HG03571 (cell line): Measurements from ENCODE around the gene BMPER.

ENCODE experiments used
- ATAC-seq: cut with Tn5 transposase; IDR thresholded peaks from one replicate; pipeline ENCODE4 v1.9.1; 2021; ENCODE audit not compliant: unreplicated experiment

Gene BMPER

DNA sequence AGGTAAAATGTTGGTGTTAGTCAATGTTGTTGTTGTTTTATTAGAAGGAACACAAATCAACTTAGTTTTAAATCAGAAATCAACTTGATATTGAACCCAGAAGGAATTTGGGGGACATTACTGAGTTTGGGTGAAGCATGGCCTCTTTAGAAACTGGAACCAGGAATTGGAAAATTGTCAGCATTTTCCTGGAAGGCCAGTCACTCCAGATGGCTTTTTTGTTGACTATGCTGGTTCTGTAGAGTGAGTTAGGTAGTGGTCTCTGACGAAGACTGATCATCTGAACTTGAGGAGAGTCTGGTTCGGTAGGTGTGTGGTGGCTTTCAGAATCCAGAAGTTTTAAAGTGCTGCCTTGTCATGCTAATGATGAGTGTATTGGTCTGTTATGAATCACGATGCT lies 111.5 kb downstream of the BMPER start:
- no peak for ATAC-seq

DNA sequence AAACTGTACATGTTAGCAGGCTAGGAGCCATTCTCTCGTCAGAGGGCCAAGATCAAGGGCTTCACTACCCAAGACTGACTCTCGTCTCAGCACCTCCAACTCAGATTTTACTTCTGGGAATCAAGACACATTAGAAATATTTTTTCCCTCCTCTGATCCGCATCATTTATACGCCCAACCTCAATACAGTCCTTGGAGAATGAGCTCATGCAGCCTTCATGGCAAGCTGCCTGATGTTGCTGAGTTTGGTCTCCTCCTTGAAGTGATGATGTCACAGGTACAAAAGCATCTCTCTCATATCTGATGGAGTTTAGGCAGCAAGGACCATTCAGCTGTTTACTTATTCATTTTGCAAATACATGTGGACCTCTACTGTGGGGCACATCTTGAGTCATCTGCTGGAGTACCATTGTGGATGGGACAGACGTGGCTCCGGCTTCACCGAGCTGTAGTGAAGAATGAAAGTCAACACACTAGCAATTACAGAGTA lies 114.0 kb downstream of the BMPER start:
- no peak for ATAC-seq

DNA sequence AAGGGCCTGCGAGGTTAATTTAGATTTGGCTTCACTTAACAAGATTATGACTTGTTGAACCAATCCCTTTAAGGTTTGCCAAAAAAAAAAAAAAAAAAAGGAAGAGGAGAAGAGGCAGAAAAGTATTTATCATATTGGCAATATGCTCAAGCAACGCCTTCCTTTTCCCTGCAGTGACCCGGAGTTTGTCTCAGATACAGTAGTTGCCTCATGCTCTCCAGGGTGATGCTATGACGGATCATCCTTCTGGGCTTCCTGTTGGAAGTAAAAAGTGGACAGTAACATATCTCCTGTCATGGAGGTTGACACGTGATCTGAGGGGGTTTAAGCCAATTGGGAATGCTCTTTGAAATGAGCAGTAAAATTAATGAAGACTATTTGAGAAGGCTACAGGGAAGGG lies 117.3 kb downstream of the BMPER start:
- ATAC-seq = no peak

DNA sequence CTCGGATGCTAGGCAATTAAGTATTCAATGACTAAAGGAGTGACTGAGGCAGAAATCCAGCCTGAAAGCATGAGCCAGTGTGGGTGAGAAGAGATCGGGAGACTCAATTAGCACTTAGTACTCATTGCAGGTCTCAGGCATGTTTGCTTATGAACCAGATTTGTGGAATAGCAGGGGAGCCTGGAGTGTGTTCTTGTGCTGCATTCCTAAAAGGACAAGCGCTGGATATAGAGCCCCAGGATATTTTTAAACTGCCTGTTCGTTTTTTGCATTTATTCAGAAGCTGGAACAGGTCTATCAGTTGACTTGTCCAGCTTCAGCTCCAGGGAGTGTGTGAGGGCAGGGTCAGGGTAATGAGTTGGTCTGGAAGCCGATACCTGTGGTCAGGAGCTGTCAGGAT lies 120.3 kb downstream of the BMPER start:
- no peak for ATAC-seq

DNA sequence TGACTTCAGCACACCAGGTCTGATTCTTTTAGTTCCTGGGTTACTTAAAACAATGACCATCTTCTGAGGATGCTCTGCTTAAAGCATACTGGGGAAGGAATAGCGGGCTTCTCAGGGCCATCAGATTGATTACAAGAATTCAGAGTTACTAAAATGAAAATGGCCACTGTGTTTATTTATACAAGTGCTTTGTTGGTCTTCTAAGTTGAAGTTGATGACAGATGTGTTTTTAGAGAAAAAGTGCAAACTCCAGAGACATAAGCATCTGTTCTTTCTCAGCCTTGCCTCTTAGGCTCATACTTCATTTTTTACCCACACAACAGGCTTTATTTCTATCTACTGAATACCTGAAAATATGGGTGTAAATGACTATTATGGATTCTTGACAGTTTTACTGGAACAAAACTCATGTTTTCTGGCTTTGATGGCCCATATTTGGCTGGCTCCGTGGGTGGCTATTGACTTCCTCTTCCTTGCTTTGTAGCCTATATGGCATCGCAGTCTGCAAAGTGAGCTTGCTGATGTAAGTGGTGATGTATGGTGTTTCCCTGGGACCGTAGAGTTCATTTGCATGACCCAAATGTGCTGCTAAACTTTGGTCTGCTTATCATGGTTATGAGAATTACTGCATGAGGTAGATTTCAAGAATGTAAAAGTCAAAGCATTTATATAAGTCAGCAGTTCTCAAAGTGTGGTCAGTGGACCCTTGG lies 121.3 kb downstream of the BMPER start:
- no peak for ATAC-seq

DNA sequence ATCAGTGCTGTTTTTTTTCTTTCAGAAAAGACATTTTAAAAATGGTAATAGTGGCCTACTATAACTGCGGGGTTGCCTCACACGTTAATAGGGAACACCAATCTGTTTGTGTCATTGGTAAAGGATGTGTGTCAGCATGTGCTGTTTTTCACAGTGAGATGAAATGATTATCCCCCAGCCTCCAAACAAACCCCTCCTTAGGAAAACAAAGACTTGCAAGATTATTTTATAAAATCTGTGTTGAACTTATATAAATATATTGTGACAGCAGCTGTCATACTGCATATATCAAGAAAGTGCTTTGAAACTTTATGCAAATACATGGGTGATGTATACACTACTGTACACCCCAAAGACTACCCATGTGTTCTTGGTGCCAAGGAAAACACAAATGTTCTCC lies 125.8 kb downstream of the BMPER start:
- ATAC-seq = no peak

DNA sequence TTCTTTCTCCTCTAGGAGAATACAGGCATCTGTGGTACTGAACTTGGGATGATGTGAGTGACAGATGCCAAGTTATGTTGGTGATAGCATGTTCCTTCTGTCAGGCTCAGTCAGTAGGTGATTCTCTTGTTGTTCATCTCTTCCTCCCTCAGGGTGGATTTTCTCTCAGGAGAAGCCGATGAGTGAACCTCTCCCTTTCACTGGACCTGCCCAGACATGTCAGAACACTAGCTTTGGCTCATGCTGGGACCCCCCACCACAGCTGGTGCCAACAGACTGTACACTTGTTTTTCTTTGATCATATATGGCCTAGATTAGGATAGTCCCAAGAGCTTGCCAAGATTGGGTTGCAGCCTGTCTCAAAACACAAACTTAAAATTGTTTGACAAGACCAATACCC lies 129.4 kb downstream of the BMPER start:
- ATAC-seq = no peak

DNA sequence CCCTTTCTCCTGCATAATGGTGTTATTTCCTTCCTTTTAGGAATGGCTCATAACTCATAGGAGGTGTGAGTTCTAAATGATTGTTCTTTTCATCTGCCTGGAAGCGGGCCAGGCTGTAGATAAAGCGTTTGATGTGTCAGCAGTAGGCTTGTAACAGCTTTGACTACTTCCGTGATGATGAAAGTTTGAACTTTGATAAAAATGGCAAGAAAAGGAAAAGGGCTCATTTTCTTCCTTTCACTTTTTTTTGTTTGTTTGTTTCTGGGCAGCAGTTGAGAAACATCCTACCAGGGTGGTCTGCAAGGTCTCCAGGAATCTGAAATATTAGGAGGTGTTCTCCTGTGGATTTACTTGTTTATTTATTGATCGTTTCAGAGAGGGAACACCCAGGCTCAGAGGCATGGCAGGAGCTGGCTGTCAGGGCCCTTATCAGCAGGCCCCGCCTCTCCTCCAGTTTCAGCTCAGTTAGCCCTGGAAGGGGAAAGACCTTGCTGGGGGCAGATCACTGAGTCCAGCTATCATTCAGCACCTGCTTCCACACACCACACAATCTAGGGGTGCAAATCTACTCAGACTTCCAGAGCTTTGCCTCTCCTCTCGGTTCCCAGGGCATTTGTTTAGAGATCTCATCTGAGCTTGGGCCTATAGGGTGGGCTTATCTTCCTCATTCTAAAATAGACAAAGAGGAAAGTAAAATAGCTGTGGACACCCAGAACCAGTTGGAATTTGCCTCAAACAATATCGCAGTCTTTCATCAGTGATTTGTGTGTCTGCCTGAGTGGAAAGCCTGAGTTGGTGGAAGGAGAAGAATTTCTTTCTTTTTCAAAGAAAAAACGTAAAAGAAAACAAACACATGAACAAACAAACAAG lies 130.9 kb downstream of the BMPER start:
- ATAC-seq = no peak

DNA sequence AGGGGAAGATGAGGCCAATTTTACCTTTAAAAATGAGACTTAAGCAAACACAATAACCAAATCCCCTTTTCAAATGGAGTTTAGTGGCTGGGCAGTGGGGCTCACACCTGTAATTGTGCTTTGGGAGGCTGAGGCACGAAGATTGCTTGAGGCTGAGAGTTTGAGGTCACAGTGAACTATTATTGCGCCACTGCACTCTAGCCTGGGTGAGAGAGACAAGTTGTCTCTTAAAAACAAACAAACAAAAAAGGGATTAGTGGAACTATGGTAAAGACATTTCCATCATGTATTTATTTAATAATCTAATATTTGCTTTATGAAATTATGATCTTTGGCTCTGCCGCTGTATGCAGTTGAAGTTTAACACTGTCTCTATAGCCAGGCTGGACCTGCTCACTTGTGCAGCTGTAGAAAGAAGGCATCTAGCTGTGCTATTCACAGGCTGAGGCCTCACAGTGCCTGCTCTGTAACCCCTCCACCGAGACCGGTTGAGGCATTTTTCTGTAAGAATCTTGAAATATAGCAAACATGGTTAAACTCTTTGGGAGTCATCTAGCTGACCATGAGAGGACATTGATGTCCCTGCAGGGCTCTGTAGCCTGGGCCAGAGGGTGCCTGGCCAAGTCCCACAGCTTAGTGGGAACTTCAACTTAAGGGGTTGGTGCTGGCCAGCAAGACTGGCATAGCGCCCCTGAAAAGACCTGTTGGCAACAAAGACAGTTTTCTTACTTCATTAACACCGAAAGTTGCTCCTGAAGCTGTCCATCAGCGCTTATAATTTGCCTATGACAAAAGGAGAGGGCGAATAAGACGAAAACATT lies 131.8 kb downstream of the BMPER start:
- ATAC-seq = no peak

DNA sequence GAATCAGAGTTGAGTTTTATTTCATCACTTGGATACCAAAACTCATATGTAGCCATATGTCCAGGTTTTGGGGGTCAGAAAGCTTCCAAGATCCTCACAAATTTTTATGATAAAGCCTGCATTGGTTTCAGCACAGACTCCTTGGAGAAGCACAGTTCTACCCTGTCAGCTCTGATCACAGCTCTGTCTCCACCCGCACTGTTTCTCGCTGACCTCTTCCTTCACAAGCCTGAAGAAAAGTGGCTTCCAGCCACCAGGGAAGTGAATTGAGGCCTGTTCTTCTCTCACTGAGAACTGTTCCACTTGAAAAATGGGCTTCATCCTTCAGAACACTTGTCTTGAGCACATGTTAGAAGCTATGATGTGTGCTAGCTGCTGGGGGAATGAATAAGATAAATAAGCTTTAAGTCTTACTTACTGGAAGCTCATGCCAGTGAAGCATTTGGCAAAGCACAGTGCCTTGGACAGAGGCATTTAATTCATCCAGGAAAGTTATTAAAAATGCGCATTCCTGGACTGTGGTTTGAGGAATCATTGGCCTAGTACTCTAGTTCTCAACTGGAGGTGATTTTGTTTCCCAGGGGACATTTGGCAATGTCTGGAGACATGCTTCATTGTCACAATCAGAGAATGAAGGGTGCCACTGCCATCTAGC lies 133.6 kb downstream of the BMPER start:
- ATAC-seq = no peak

DNA sequence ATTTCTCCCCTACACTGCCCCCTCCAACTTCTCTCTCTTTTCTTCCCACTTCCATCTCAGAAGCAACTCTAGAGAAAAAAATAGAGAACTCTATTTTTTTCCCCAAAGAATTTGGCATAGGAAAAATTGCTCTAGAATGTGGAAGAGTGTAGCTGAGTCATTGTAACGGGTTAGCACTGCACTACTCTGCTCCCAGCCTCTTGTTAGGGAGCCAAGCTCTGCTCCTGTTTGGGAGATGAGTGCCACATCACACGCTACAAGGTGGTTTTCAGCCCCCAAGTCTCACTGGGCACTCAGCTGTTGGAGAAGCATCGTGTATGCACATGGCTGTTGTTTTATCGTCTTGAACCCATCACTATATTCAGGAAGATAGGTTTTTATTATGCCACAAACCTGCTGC lies 136.4 kb downstream of the BMPER start:
- ATAC-seq = no peak

DNA sequence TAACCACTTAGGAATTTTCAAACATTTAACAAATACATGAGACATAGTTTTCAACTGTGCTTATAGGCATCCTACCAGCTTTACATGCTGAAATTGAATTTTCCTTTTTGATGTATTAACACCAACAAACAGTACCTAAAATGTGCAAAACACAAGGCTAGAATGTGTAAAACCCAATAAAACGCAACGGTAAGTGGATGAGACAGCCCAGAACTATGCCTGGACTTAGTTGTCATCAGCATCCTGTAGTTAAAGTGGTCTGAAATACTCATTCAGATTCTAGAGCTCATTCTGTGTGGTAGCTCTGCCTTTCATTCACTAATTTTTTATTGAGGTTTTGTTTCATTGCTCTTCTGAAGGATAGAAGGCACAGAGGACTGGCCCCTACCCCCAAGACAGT lies 137.1 kb downstream of the BMPER start:
- no peak for ATAC-seq

DNA sequence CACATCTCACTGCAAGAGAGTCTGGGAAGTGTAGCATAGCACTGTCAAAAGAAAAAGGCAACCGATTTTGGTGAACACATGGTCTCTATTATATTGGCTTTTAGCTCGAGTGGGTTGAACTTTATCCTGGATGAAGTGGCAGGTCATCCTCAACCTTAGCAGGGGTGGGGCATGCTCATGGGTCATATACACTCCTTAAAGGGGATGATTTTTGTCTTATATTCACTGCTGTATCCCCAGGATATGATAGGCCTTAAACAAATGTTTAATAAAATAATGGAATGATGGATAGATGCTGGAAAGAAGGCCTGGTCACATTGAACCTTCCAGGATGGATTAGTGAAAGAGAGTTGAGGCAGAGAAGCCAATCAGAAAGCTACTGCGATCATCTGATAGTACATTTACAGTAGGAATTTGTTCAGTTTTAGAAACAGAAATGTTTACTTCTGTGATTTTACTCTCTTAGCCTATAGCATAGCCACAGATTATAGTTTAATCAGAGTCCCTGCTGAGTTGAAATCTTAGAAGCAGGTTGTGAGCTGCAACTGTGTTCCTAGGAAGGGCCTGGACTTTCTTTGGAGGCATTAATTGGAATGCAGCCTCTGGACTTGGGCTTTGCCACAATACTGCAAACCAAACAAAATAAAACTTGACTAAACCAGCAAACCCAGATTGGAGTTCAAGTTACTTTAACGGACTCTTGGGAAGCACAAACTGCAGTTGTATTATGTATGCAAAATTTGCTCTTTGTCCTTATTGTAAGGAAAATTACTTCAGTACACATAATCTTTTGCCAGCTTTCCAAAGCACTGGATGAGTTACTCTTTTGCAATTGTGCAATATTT lies 138.3 kb downstream of the BMPER start:
- no peak for ATAC-seq

DNA sequence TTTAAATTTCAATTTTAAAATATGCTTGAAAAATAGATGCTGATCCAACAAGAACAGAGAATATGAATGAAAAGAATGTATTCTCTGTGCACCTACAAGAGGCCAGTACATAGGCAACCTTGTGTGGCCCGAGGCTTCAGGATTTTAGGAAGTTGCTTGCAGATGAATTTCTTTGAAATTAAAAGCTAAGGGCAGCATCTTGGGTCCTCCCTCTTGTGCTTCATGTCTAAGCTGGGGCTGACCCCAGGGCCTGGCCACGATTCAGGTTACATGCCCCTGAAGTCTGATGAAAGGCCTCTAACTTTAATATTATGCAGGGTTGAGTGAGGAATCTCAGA lies 138.9 kb downstream of the BMPER start:
- ATAC-seq = no peak

DNA sequence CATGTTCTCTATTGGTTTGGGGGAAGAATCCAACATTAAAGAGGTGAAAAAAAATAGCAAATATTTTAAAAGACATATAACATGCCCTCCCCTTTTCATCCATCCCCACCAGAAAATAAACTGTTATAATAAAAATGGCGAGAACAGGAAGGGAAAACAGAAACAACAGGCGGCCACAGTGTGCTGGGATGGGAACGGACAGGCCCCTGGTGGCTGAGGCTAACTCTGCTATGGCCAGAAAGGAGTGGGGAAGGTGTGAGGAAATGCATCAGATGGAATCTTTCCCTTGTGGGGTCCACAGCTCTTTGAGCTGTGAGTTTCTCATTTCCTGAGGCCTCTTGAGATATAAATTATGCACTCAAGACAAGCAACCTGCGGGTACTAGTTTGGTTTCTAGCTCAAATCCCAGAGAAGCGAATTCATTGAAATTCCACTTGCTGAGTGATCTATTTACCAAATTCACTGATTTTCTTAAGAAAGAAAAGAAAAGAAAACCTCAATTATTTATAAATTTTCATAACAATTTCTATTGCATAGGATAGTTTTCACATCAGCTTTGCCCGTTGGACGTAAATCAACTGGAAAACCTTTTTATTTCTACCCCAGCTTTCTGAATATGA lies 139.5 kb downstream of the BMPER start:
- ATAC-seq = no peak

DNA sequence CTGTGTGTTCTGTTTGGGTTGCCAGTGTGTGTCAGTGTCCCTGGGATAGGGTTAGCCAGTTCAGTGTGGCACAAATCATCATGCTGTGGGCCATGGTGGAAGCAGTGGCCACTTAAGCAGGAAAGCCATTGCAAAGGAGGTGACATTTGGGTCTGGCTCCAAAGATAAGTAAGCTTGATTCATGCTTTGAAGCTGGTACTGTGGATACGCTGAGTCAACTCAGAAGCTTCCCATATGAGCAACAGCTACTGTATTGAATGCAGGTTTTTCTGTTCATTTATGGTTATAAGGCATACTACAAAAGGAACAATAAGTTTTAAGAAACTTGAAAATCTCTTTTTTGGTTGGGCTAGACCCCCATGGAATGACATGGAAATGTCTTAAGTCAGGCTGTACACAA lies 143.1 kb downstream of the BMPER start:
- no peak for ATAC-seq

DNA sequence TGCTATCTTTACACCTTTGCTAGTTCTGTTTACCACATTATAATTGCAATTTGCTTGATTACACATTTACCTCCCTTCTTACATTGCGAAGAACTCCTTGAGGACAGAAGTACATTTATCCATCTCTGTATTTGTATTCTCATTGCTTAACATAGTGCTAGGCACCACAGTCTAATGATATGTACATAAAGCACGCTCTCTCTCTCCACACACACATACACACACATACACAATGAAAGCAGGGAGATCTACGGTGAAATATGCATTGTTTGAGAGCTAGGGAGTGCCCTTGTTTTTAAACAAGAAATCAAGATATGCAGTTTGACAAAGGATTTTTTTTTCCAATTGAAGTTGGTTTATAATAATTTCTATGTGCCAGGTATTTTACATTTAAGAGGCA lies 148.7 kb downstream of the BMPER start:
- no peak for ATAC-seq

DNA sequence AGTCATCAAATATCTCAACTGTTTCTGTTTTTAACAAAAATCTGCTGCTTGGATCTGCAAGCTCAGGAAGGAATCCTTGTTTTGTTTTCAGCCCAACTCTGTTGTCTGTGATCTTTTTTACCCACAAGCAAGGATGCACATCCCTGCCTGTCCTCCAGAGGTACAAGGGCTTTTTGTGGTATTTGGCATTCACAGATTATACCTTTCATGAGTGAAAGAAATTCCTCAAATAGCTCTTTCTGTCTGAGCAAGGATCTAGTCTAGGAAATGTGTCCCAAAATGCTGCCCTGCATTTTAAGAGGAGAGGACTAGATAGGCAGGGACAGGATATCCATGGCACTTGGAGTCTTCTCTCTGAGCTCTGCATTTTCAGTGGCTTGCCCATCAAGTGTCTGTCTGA lies 151.8 kb downstream of the BMPER start:
- ATAC-seq = no peak

DNA sequence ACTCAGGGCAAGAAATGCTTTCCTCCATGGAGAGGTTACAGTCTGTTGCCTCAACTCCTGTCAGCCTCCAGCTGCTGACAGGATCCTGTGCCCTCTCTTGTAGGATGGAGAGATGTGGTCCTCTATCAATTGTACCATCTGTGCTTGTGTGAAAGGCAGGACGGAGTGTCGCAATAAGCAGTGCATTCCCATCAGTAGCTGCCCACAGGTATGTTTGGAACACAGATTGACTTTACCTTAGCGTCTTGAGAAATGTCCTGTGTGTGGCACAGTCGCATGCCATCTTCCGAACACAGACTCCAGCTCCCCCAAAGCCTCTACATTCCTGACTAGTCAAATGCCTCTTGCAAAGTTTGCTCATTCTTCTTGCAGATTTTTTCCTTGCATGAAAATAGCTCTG lies 152.6 kb downstream of the BMPER start:
- no peak for ATAC-seq

DNA sequence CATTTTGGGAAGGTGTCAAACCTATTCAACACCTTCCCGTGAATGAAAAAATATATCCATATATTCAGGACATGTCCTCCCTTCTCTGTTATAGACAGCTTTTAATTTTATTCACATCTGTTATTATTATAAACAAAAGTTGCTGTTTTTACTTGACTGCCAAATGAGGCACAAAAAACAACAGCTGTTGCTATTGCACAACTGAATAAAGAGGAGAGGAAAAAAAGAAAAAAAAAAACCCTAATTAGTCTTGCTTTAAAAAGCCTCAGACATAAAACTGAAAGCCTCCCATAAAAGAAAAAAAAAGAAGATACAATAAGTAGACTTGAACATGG lies 153.4 kb downstream of the BMPER start:
- no peak for ATAC-seq
